ENCODE data around the gene IAH1.

Gene IAH1

DNA sequence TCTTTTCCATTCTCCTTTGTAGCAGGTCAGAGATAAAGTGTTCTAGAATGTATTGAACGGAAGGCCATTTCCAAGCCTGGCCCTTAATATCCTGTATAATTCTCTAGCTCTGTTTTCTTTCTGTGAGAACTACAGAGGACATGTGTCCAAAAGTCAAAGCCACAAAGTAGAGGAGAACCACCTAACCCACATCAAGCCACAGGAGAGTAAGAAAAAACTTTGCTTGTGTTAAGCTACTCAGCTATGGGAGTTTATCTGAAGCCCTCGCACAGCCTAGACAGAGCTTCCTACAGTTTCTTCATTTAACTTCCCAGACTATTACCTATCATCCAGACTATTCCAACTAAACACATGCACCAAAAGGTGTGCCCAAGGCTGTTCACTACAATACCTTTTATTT lies 59.3 kb downstream of the IAH1 start:
- DNase-seq, result no peak

DNA sequence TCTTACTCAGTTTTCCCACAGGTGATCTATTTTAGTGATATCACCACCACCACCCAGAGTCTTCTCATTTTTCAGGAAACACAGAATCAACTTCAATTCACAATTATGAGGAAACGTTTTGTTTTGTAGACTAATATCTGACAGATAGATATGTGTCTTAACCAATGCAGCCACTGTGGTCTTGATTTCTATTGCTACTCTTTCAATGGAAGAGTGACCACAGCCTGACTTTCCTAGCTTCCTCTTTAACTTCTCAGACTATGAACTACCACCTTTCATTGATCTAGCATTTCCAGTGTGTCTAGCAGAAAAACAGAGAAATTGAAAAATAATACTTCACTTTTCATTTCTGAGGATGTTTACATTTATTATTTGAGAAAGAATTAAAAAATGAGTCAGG lies 60.8 kb downstream of the IAH1 start:
- no peak for DNase-seq

GRCh38 chr2:9536504-9536903 lies 62.2 kb downstream of the IAH1 start:
- DNase-seq, result no peak

DNA sequence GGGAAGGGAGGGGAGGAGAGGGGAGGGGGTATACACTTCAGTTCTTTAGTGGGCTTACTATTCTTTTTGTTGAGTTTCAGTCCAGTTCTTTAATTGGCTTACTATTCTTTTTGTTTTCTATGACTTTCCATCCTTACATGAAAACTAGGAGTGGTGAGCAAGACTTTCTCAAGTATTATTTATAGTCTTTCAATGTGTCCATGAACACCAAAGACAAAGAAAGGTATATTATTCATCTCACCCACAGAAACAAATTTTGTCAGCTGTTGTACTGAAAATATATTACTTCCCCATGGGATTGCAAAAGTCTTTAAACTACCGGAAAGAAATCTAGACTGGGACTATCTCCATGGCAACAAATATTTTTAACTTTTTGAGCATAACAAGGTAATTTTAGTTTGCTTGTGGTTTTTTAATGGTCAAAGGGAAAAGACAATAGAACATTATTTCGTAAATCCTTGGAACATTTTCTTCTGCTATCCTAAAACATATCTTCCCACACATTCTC lies 63.7 kb downstream of the IAH1 start:
- DNase-seq, result no peak

Data from NCI-H2081 (cell line).